GM12878 (cell line): ENCODE results near the gene MASP1. TPM values are rescaled to one million over a fixed set of nuclear protein-coding genes. Genes with fewer than 3 reads are reported as not detected.

ENCODE experiments used
- ATAC-seq: fragments of 200-7000 bp; cut with Tn5 transposase; 3 replicates; pipeline ENCODE4 v1.9.1; 2020; ENCODE audit warnings: mild to moderate bottlenecking, moderate library complexity
- BruUV-seq: library from RNA; stranded (reverse); fragments of 400-500 nt; replicated peaks from 2 replicates; lab custom pipeline; 2021; lab: Mats Ljungman, UMichigan
- CTCF ChIA-PET: fragments of 300-600 bp; sonication (Branson Sonifier 250); formaldehyde crosslinking; extraction: SDS; loops from one replicate; lab custom pipeline; 2021; ENCODE audit warnings: inconsistent platforms; lab: Yijun Ruan, JAX
- POLR2A ChIA-PET: fragments of 350-600 bp; formaldehyde crosslinking; extraction: SDS; loops from one replicate; lab custom pipeline; 2021; ENCODE audit warnings: inconsistent platforms; lab: Charles Lee
- RAD21 ChIA-PET: fragments of 300-600 bp; sonication (Branson Sonifier 250); formaldehyde crosslinking; loops from one replicate; lab custom pipeline; 2023; ENCODE audit warnings: antibody characterized with exemption; ENCODE audit not compliant: unreplicated experiment; lab: Charles Lee
- SMC1A ChIA-PET: fragments of 300-600 bp; sonication (Branson Sonifier 250); formaldehyde crosslinking; loops from one replicate; lab custom pipeline; 2023; ENCODE audit not compliant: unreplicated experiment, uncharacterized antibody; lab: Charles Lee
- DNase-seq: peaks from one replicate; pipeline ENCODE4 v3.0.0-alpha.2; 2011; ENCODE audit warnings: low read depth, low spot score
- FAIRE-seq: peaks from 3 replicates; lab custom pipeline; 2011; peaks lifted over from hg19 to GRCh38; lab: Jason Lieb, UNC
- H2AFZ ChIP-seq: 2 replicates; pipeline ENCODE4 v1.6.0; 2011; ENCODE audit warnings: low read depth, low read length, control low read depth; ENCODE audit not compliant: control insufficient read depth
- H3K27ac ChIP-seq: 2 replicates; pipeline ENCODE4 v1.5.1; 2011; ENCODE audit warnings: control low read depth; ENCODE audit not compliant: control insufficient read depth, insufficient read depth
- H3K27me3 ChIP-seq, 2 experiments: replicated peaks in 1 of 2; 2 replicates each; pipeline versions ENCODE4 v1.6.0 to v1.6.1; 2011; ENCODE audit warnings: low read length in 1 of 2; ENCODE audit not compliant: control insufficient read depth in 2 of 2, insufficient read depth in 2 of 2
- H3K36me3 ChIP-seq, 2 experiments: 2 replicates each; pipeline ENCODE4 v1.5.1; 2011; ENCODE audit warnings: low read length in 1 of 2; ENCODE audit not compliant: control insufficient read depth in 2 of 2, insufficient read depth in 2 of 2
- H3K4me1 ChIP-seq: 2 replicates; pipeline ENCODE4 v1.6.1; 2011; ENCODE audit warnings: mild to moderate bottlenecking, low read length, moderate library complexity, mixed read lengths; ENCODE audit not compliant: control insufficient read depth, insufficient read depth
- H3K4me2 ChIP-seq: 2 replicates; pipeline ENCODE4 v1.6.0; 2011; ENCODE audit warnings: control low read depth; ENCODE audit not compliant: control insufficient read depth, insufficient read depth
- H3K4me3 ChIP-seq: fragments of 200-600 bp; sonication (generic); 2 replicates; pipeline ENCODE4 v1.5.1; 2016
- H3K79me2 ChIP-seq: 2 replicates; pipeline ENCODE4 v1.6.0; 2011; ENCODE audit warnings: low read length; ENCODE audit not compliant: control insufficient read depth, insufficient read depth
- H3K9ac ChIP-seq: 2 replicates; pipeline ENCODE4 v1.8.0; 2011; ENCODE audit warnings: low read length, control low read depth, mixed read lengths; ENCODE audit not compliant: control insufficient read depth, insufficient read depth
- H3K9me3 ChIP-seq: replicated peaks from 3 replicates; pipeline ENCODE4 v1.5.1; 2011; ENCODE audit warnings: mild to moderate bottlenecking, low read length; ENCODE audit not compliant: control insufficient read depth, insufficient read depth
- H4K20me1 ChIP-seq: 2 replicates; pipeline ENCODE4 v1.6.0; 2011; ENCODE audit not compliant: control insufficient read depth, insufficient read depth
- FOXK2 ChIP-seq: fragments of 450-650 bp; IDR thresholded peaks from 2 replicates; pipeline ENCODE4 v1.6.1; 2017; ENCODE audit warnings: mild to moderate bottlenecking, moderate library complexity
- GATAD2B ChIP-seq: fragments of 450-650 bp; conservative IDR thresholded peaks from 2 replicates; pipeline ENCODE4 v1.6.1; 2017; ENCODE audit warnings: low read depth, mild to moderate bottlenecking, moderate library complexity
- HDAC6 ChIP-seq: fragments of 200-600 bp; sonication (generic); IDR thresholded peaks from one replicate; pipeline ENCODE4 v1.8.0; 2017; ENCODE audit warnings: antibody characterized with exemption; ENCODE audit not compliant: unreplicated experiment
- IRF4 ChIP-seq: IDR thresholded peaks from 2 replicates; pipeline ENCODE4 v1.6.1; 2011; ENCODE audit warnings: low read depth, low read length
- KDM1A ChIP-seq: fragments of 200-600 bp; sonication (generic); IDR thresholded peaks from 2 replicates; pipeline ENCODE4 v1.6.1; 2016; ENCODE audit warnings: borderline replicate concordance
- NR2C1 ChIP-seq: fragments of 450-650 bp; IDR thresholded peaks from 2 replicates; pipeline ENCODE4 v1.6.1; 2017; ENCODE audit warnings: antibody characterized with exemption, mild to moderate bottlenecking, moderate library complexity
- POU2F2 ChIP-seq: IDR thresholded peaks from 3 replicates; pipeline ENCODE4 v1.6.1; 2011; ENCODE audit warnings: low read depth, mild to moderate bottlenecking, low read length, borderline replicate concordance
- RAD21 ChIP-seq: IDR thresholded peaks from 2 replicates; pipeline ENCODE4 v1.6.1; 2011; ENCODE audit warnings: mild to moderate bottlenecking, low read depth, low read length, moderate library complexity; ENCODE audit not compliant: insufficient read depth
- RB1 ChIP-seq: fragments of 450-650 bp; formaldehyde crosslinking; IDR thresholded peaks from 2 replicates; pipeline ENCODE4 v1.6.1; 2017; ENCODE audit warnings: mild to moderate bottlenecking, borderline replicate concordance
- SIN3A ChIP-seq: IDR thresholded peaks from 2 replicates; pipeline ENCODE4 v1.6.1; 2012; ENCODE audit warnings: low read depth, low read length, improper control_type of control experiment
- SMAD1 ChIP-seq: fragments of 450-650 bp; IDR thresholded peaks from 2 replicates; pipeline ENCODE4 v1.6.1; 2018; ENCODE audit warnings: mild to moderate bottlenecking, low read depth; ENCODE audit not compliant: partially characterized antibody
- SMARCA5 ChIP-seq: fragments of 450-650 bp; IDR thresholded peaks from 2 replicates; pipeline ENCODE4 v1.6.1; 2017; ENCODE audit warnings: mild to moderate bottlenecking
- STAT3 ChIP-seq: IDR thresholded peaks from 2 replicates; pipeline ENCODE4 v1.6.1; 2011; ENCODE audit warnings: low read depth, low read length, improper control_type of control experiment
- TBL1XR1 ChIP-seq: IDR thresholded peaks from 2 replicates; pipeline ENCODE4 v1.6.1; 2012; ENCODE audit warnings: low read depth, low read length, improper control_type of control experiment
- ZNF207 ChIP-seq: fragments of 450-650 bp; IDR thresholded peaks from 2 replicates; pipeline ENCODE4 v1.6.1; 2014; ENCODE audit warnings: antibody characterized with exemption, mild to moderate bottlenecking, borderline replicate concordance
- WGBS: methylation state at CpG from one replicate; pipeline ENCODE4 v1.1.6; 2016; ENCODE audit warnings: low lambda C conversion rate; ENCODE audit not compliant: insufficient replicate concordance, insufficient coverage; ENCODE audit errors: missing lambda C conversion rate; 5-methylcytosine and 5-hydroxymethylcytosine counted together
- in situ Hi-C: fragments of 300-500 bp; cut with MboI; formaldehyde crosslinking; loops from 9 replicates; pipeline ENCODE4 v1.14.3; 2018; ENCODE audit warnings: mixed read lengths
- intact Hi-C: fragments of 100-400 bp; cut with micrococcal nuclease; formaldehyde crosslinking; loops from one replicate; pipeline ENCODE4 v1.14.2; 2022; ENCODE audit not compliant: unreplicated experiment
- polyA plus RNA-seq, 11 experiments: library from polyadenylated mRNA; depleted of rRNA in 4 of 11; unstranded in 6 of 11; stranded (reverse) in 5 of 11; fragments of >200 nt; fragmentation: Nextera tagmentation in 4 of 11; fragmentation: Illumina TruSeq in 1 of 11; extraction: Ambion mirVana in 4 of 11; extraction: Trizol in 1 of 11; gene quantifications; 1 replicate in 1 of 11; 2 replicates in 10 of 11; pipeline versions ENCODE4 v1.2.1 to v1.2.3, GENCODE V29; 2011 to 2016; ENCODE audit warnings: inconsistent platforms in 2 of 11, missing spikeins in 2 of 11, low read depth in 1 of 11
- total RNA-seq, 4 experiments: library from RNA; depleted of rRNA in 3 of 4; stranded (reverse); fragments of >200 nt in 3 of 4; fragmentation: Illumina TruSeq in 1 of 4; extraction: Trizol in 1 of 4; gene quantifications; 2 replicates each; pipeline versions ENCODE4 v1.2.1 to v1.2.3, GENCODE V29; 2013 to 2021
- TF ChIP-seq, protein P1 (sequence below): fragments of 450-650 bp; IDR thresholded peaks from 2 replicates; pipeline ENCODE4 v1.6.1; 2018; ENCODE audit warnings: mild to moderate bottlenecking, low read depth, moderate library complexity; ENCODE audit not compliant: partially characterized antibody

The MASP1 gene
- total and polyA plus RNA-seq, 10 of the 15 experiments (the other 5 are each of a cell fraction or from before 2014, with no cell fraction given) = 0.05 TPM; not detected in 9

DNA sequence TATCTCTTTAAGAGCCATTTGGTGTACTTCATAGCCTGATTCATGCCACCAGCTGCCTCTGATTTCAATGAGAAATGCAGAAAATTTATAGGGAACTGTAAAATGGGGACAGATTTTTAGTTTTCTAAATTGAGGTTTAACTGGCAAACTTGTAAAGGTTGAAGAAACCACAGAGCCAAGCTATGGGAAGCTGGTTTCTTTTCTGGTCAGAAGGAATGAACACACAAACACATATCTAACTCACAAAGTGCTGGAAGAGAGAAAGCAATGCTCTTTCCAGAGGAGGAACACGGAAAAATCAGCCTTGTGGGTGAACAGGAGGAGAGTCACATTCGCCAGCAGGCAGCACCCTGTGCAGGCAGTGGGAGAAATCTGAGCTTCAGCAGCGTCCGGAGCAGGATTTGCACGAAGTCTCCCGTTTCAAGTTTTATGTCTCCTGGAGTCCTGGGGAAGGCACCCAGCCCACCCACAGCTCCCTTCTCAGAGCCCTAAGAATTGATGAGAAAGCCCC, 481 bp downstream of the MASP1 start:
- Histone ChIP-seq H2AFZ (no peak overlapping the region), H3K79me2 (no peaks in the 10 kb centered on the region), H3K4me3 (no peak overlapping the region), H3K27me3 (peaks cover 4 to 7% of the 10 kb centered on the region in 2 experiments), H3K4me1 (no peaks in the 10 kb centered on the region), H3K27ac (no peak overlapping the region), H3K4me2 (no peak overlapping the region), H3K9me3 (no peaks in the 10 kb centered on the region), H3K9ac (no peak overlapping the region), H3K36me3 (no peaks in the 10 kb centered on the region)
- 33% methylated on average over 6 of the region's 6 CpGs for WGBS
- FAIRE-seq (no peak), ATAC-seq (no peak)
- intact Hi-C loops = no loop called here
- CTCF ChIA-PET = interaction anchor here (0.6 to 1.0 kb wide), 2 partner anchors 28 to 1775 kb away, joined by 3 to 4 read pairs; no protein-coding TSS in a partner anchor
- in situ Hi-C loops = no loop called here
- BruUV-seq = no TSS peak
- RAD21 ChIA-PET = no interaction called here
- TF ChIP-seq KDM1A (no peak), STAT3 (no peak), SMAD1 (no peak), SIN3A (no peak), IRF4 (no peak), NR2C1 (no peak), GATAD2B (no peak), POU2F2 (no peak), RB1 (no peak), HDAC6 (no peak), TBL1XR1 (no peak), SMARCA5 (no peak), FOXK2 (no peak), ZNF207 (no peak), RAD21 (no peak)
- TF ChIP-seq, protein P1, sequence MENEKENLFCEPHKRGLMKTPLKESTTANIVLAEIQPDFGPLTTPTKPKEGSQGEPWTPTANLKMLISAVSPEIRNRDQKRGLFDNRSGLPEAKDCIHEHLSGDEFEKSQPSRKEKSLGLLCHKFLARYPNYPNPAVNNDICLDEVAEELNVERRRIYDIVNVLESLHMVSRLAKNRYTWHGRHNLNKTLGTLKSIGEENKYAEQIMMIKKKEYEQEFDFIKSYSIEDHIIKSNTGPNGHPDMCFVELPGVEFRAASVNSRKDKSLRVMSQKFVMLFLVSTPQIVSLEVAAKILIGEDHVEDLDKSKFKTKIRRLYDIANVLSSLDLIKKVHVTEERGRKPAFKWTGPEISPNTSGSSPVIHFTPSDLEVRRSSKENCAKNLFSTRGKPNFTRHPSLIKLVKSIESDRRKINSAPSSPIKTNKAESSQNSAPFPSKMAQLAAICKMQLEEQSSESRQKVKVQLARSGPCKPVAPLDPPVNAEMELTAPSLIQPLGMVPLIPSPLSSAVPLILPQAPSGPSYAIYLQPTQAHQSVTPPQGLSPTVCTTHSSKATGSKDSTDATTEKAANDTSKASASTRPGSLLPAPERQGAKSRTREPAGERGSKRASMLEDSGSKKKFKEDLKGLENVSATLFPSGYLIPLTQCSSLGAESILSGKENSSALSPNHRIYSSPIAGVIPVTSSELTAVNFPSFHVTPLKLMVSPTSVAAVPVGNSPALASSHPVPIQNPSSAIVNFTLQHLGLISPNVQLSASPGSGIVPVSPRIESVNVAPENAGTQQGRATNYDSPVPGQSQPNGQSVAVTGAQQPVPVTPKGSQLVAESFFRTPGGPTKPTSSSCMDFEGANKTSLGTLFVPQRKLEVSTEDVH = no peak
- TF ChIP-seq, all 136 proteins: peak for 0
- POLR2A ChIA-PET = no interaction called here
- SMC1A ChIA-PET = no interaction called here
- no peaks in the 10 kb centered on the region for H4K20me1 ChIP-seq
- no peak for DNase-seq
